GM08714 (cell line): Measurements from ENCODE around the gene CACNG1.

Source experiments
- H3K4me3 ChIP-seq: fragments of 200-500 bp; sonication (Bioruptor generic); 2 replicates; pipeline ENCODE4 v1.5.1; 2014; ENCODE audit warnings: mild to moderate bottlenecking, low read length, inconsistent platforms
- ZNF274 ChIP-seq: IDR thresholded peaks from 2 replicates; pipeline ENCODE4 v1.6.1; 2012; ENCODE audit warnings: mild to moderate bottlenecking, low read depth, low read length

Gene CACNG1

DNA sequence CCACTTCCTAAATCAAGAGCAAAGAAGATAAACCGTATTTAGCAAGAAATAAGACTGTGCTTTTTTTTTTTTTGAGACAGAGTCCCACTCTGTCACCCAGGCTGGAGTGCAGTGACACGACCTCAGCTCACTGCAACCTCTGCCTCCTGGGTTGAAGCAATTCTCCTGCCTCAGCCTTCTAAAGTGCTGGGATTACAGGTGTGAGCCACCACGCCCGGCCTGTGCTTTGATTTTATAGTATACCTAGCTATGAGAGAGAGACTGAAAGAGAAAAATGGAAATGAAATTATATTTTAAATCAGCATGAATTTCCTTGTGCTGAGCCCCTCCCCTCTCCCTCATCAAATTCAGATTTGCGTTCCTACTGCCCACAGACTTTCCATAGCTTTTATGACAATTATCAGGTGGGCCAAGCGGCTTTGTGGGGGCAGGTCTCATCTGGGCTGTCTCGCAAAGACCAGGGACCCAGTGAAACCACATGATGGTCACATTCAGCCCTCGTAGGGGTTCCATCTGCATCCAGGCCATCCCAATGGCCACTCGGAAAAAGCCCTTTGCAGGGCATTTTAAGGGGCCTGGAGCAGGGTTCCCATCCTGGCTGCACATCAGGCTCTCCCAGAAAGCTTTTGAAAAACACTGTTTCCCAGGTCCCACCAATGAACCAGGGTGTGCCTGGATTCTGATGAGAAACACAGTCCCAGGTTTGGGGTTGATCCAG is 8.5 kb downstream of the CACNG1 start:
- TF ChIP-seq ZNF274: no peak
- H3K4me3 ChIP-seq: no peak overlapping the region

DNA sequence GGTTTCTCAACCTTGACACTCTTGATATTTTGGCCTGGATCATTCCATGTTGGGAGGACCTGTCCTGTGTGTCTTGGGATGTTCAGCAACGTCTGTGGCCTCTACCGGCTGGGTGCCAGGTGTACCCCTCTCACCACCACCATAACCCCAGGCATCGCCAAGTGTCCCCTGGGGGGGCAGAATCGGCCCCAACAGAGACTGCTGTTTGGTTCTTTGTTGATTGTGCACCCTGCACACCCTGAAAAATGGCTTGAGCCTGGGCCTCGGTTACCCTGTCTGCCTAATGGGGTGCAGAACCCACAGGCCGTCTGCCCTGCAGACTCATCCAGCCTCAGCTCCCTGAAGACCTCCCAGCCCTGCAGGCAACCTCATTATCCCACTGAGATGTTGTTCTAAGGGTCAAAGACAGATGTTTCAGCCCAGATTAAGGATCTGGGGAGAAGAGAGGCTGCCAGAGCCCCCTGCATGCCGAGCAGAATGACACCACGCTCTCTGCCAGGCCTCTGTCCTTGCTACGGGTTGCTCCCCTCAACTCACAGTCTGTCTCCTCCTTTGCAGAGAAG is 9.2 kb downstream of the CACNG1 start:
- H3K4me3 ChIP-seq: no peak overlapping the region
- no peak for TF ChIP-seq ZNF274

GRCh38 chr17:67054011-67054591 is 9.7 kb downstream of the CACNG1 start:
- no peak overlapping the region for H3K4me3 ChIP-seq
- no peak for TF ChIP-seq ZNF274

DNA sequence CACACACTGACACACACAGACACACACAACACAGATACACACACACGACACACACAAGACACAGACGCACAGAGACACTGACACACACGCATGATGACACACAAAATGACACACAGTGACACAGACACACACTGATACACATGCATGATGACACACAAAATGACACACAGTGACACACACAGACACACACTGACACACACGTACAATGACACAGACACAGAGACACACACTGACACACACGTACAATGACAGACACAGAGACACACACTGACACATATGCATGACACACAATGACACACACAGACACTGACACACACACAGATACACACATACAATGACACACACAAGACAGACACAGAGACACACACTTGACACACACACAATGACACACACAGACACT is 10.3 kb downstream of the CACNG1 start:
- no peak for TF ChIP-seq ZNF274
- H3K4me3 ChIP-seq: no peak overlapping the region

GRCh38 chr17:67055041-67055443 is 10.7 kb downstream of the CACNG1 start:
- TF ChIP-seq ZNF274: no peak
- no peak overlapping the region for H3K4me3 ChIP-seq

DNA sequence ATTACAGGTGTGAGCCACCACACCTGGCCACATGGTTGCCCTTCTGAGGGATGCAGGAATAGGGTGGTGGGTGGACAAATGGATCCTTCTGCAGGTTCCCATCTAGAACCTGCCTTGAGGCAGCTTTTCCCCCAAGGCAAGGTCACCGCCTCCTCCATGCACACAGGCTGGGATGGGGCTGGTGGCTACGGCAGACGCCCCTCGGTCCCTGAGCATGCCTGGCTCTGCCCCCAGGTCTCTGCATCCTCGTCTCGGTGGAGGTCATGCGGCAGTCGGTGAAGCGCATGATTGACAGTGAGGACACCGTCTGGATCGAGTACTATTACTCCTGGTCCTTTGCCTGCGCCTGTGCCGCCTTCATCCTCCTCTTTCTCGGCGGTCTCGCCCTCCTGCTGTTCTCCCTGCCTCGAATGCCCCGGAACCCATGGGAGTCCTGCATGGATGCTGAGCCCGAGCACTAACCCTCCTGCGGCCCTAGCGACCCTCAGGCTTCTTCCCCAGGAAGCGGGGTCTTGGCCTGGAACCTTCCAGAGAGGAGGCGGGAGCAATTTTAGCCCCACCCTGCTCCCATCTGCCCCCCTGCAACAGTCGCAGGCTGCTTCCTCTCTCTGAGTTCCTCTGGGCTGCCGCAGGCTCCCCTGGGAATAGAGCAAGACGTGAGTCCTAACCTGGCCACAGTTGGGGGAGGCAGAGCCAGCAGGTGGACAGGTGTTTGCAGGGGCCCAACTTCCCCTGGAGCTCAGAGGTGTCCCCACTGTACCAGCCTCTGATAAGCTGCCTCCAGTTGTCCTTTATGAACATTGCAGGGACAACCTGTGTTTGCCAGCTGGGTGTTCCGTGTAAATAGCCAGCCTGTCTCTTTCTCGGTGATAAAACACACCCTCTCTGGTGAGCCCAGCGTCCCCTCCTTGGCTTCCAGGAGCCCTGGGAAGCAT is 11.7 kb downstream of the CACNG1 start:
- H3K4me3 ChIP-seq: no peak overlapping the region
- TF ChIP-seq ZNF274: no peak

DNA sequence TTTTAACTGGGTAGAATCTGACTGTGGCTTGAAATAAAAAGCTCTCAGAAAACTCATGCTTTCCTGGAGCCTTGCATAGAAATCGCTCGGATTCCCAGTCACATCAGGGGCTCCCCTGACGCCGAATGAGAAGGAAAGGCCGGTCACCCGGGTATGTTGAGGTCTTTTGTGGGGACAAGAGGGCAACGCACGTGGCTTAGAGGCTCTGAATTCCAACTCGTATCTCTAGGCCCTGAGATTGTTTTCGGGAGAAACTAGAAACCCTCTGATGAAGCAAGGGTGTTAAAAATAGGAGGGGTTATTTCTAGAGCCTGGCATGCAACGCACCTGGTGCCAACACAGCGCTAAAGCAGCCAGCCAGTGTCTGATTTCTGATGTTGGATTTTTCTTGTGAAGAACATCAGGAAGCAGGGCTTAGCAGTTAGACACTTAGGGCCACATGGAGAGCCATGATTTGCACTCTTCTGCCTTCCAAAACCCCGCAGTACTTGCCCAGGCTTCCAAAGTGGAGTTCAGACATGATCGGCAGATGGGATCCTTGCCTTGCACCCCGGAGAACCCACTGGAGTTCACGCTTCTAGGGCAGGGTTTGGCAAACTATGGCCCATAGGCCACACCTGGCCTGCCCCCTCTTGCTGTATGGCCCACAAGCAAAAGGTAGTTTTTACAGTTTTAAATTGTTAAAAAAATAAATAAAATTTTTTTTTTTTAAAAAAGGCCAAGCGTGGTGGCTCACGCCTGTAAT is 12.6 kb downstream of the CACNG1 start:
- no peak overlapping the region for H3K4me3 ChIP-seq

DNA sequence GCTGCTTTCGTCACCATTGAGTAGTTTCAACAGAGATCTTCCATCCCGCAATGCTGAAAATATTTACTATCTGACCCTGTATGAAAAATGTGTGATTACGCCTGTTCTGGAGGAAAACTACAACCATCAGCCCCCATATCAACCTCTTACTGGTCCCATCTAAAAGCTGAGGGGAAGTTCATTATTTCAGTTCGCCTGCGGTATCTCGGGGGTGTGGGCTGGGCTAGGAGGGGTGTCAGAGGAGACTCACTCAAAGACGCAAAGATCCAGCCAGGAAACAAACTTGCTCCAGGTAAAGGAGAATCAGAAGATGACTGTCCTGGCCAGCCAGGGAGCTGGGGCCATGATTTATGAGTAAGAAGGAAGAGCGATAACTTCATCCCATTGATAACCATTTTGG is 13.7 kb downstream of the CACNG1 start:
- TF ChIP-seq ZNF274: no peak
- no peak overlapping the region for H3K4me3 ChIP-seq

More for the DNA sequence above, 12.6 kb downstream of the CACNG1 start:
- no peak for TF ChIP-seq ZNF274

- H3K4me3 ChIP-seq: no peak overlapping the region
- TF ChIP-seq ZNF274: no peak
Observed at GRCh38 chr17:67059372-67059771, 15.0 kb downstream of the CACNG1 start.

GRCh38 chr17:67063141-67063540 is 18.8 kb downstream of the CACNG1 start:
- H3K4me3 ChIP-seq: no peak overlapping the region
- TF ChIP-seq ZNF274: no peak

GRCh38 chr17:67066717-67067116 is 22.4 kb downstream of the CACNG1 start:
- no peak overlapping the region for H3K4me3 ChIP-seq
- no peak for TF ChIP-seq ZNF274

DNA sequence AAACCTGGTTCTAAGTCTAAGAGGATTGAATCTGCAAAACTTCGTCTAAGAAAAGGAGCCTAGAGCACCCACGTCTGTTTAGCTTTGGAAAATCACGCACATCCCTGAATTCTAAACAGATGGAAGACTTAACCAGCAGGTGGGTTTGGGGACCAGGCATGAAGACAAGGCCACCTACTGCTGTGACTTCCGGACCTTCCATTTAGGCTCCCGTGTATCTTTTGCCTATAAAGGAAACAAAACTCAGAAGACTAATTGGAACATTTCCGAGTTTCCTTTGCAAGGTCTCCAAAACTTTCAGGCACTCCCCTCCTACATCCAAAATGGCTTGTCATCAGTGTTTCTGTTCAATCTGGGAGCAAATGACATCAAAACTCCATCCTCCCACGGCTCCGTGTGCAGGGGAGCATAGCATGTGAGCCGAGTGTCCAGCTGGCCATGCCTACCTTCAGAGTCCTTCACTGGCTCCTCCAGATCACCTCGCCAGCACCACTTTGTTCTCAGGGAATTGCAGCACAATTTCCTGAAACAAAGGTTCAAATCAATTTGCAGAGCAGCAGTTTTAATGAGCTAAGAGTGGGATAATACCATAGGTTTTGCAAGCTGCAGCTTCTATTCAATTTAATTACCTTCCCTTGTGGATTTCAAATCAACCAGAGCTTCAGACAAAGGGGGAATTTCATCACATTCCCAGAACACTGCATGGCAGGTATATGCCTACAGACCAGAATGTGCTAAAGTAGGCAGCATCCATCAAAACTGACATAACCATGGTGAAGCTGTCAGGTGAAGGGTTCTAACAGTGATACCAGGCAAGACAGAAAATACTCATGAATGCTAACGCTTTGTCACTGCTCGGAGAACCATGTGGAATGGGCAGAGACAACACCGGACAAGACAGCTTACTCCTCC is 23.5 kb downstream of the CACNG1 start:
- no peak for TF ChIP-seq ZNF274

DNA sequence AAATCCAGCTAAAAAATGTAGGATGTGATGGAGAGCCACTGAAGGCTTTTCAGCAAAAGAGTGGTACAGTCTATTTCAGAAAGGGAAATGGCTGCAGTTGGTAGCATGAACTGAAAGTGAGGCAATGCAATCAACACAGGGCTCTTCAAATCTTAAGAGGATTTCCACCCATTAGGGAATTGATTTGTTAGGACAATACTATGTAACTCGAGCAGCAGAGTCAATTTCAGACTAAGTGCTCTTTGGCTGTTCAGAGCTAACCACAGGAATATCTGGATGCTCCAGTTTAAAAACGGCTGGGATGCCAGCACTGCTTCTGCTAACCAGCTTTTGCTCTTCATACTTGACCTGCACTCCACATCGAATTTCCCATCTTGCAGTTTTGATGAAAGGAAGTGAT is 24.6 kb downstream of the CACNG1 start:
- no peak overlapping the region for H3K4me3 ChIP-seq
- no peak for TF ChIP-seq ZNF274

More for the DNA sequence above, 23.5 kb downstream of the CACNG1 start:
- no peak overlapping the region for H3K4me3 ChIP-seq
